ENCODE data around the gene LEAP2.
A peak's percentile ranks its signal among the peaks of the same experiment; 100 is the strongest.

The LEAP2 gene

DNA sequence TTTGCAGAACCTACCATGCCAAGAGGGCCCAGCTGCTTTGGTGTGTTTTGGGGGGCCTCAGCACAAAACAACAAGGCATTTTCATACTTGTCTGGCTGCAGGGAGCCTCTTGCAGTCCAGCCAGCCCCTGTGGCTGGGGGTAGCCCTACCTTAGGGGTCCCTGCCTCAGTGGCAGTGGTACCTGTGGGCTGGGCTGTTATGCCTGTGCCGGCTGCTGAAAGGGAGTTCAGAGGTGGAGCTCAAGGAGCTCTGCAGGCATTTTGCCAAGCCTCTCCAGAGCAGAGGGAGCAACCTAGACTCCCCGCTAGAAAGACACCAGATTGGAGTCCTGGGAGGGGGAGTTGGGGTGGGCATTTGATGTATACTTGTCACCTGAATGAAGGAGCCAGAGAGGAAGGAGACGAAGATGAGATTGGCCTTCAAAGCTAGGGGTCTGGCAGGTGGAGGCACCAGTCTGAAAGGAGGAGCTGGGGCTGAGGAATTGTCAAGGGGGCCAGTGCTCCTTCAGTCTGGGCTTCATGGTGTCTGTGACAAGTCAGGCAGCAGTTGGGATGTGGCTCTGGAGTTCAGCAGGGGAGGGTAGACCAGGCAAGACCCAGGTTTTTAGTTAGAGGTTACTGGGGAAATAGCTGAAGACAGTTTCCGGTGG lies 44.5 kb upstream of the LEAP2 start:
- TF ChIP-seq CTCF (conservative IDR thresholded peaks at IDR 0.05): no peak
- H3K27ac ChIP-seq: peak overlapping the region; percentile 93

- peak; percentile 92 for TF ChIP-seq CTCF (conservative IDR thresholded peaks at IDR 0.05)
- peak overlapping the region; percentile 93 for H3K27ac ChIP-seq
Observed at GRCh38 chr5:132829742-132830435, 43.6 kb upstream of the LEAP2 start.

GRCh38 chr5:132830436-132831094 lies 42.9 kb upstream of the LEAP2 start, which contains the start of gene SHROOM1:
TSS of gene SHROOM1 (minus strand) at chr5:132830647. CDS start at chr5:132826140, 4,507 bp downstream.
- TF ChIP-seq CTCF (conservative IDR thresholded peaks at IDR 0.05): no peak
- peak within 1 kb of the TSS; percentile 93 for H3K27ac ChIP-seq

DNA sequence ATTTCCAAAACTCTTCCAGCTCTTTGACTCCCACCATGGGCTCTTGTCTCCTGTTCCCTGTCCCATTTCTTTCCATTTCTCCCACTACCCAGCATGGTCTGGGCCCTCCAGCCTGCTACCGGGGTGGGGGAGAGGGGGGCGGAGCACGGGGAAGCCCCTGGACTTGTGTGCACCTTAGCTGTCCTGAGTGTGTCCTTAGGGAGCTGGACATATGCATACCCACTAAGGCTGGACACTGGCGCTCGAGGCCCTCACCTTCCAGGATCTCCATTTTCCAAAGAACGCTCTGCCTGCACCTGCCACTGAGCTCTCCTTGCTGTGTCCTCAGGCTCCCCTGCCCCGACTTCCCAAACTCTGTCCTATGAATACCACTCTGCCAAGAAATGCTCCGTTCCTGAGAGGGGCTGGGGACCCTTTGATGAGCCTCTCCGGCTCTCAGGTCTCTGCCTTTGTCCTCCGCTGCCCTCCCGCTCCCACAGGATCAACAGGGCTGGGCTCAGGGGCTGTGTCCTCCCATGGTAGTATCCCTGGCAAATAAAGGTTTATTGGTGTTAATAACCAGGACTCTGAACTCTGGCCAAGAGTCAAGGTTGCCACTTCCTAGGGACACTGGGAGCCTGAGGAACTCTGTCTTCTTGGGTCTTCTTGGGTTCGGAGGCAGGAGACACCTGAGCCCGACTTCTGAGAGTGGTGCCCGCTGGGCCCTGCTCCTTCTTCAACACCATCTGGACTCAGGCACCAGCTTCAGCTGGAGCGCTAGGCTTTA lies 42.2 kb upstream of the LEAP2 start:
- no peak for TF ChIP-seq CTCF (conservative IDR thresholded peaks at IDR 0.05)
- H3K27ac ChIP-seq: peak overlapping the region; percentile 93

DNA sequence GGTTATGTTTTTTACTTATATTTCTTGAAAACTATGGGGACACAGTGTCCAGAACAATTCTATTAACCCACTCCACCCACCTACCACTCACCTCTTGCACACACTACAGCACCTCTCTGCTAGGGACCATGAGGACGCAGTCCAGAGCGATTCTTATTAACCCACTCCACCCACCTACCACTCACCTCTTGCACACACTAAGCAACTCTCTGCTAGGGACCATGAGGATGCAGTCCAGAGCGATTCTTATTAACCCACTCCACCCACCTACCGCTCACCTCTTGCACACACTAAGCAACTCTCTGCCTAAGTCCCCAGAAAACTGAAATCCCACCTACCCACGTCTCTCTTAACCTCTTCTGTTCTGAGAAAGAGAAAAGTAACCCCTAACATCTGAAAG lies 40.9 kb upstream of the LEAP2 start:
- TF ChIP-seq CTCF (conservative IDR thresholded peaks at IDR 0.05): no peak

DNA sequence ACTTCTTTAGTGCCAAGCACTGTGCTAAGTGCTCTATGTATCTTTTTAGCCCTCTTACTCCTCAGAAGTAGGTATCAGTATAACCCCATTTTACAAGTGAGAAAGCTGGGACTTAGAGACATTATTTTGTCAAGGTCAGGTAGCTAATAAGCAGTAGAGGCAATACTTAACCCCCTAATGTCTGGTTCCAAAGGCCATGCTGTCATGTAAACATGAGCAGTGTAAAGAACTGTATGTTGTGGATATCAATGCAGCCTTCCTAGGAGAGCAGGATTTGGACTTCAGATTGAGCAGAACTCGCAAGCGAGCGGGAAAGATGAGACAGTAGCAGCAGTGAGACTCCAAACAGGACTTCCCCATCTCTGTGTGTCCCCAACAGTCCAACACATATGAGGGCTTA lies 39.4 kb upstream of the LEAP2 start:
- H3K27ac ChIP-seq: no peak overlapping the region
- TF ChIP-seq CTCF (conservative IDR thresholded peaks at IDR 0.05): no peak

More for the DNA sequence above, 40.9 kb upstream of the LEAP2 start:
- peak overlapping the region; percentile 93; the same call in 1 of the 2 replicates for H3K27ac ChIP-seq

- H3K27ac ChIP-seq: peak overlapping the region; percentile 98
- no peak for TF ChIP-seq CTCF (conservative IDR thresholded peaks at IDR 0.05)
Observed at GRCh38 chr5:132836852-132837251, 36.6 kb upstream of the LEAP2 start.
